Muscle layer of colon (tissue), 2 donors: ENCODE measurements around the gene NPHP3.
A peak's percentile ranks its signal among the peaks of the same experiment; 100 is the strongest.

Experiments
- H3K27ac ChIP-seq: one replicate; pipeline ENCODE4 v1.7.0; 2013; ENCODE audit warnings: low read depth, mild to moderate bottlenecking, low read length, moderate library complexity
- H3K27me3 ChIP-seq, 2 donors: one replicate each; pipeline ENCODE4 v1.7.0; 2013; ENCODE audit warnings: low read length in 2 of 2, mild to moderate bottlenecking in 2 of 2; ENCODE audit not compliant: insufficient read depth in 2 of 2, control insufficient read depth in 1 of 2
- H3K36me3 ChIP-seq: one replicate; pipeline ENCODE4 v1.7.0; 2013; ENCODE audit warnings: mild to moderate bottlenecking, low read length; ENCODE audit not compliant: insufficient read depth
- H3K4me1 ChIP-seq: one replicate; pipeline ENCODE4 v1.7.0; 2013; ENCODE audit warnings: mild to moderate bottlenecking, low read length; ENCODE audit not compliant: insufficient read depth
- H3K4me3 ChIP-seq, 2 donors: one replicate each; pipeline ENCODE4 v1.7.0; 2013; ENCODE audit warnings: low read length in 2 of 2, low read depth in 1 of 2, mild to moderate bottlenecking in 1 of 2, moderate library complexity in 1 of 2
- H3K9ac ChIP-seq: one replicate; pipeline ENCODE4 v1.7.0; 2013; ENCODE audit warnings: low read length
- H3K9me3 ChIP-seq: one replicate; pipeline ENCODE4 v1.7.0; 2013; ENCODE audit warnings: mild to moderate bottlenecking, low read length
- donor health status: abdominal sarcoma.
- donor health status: Adenocarcinoma of cecum.

Gene NPHP3

DNA sequence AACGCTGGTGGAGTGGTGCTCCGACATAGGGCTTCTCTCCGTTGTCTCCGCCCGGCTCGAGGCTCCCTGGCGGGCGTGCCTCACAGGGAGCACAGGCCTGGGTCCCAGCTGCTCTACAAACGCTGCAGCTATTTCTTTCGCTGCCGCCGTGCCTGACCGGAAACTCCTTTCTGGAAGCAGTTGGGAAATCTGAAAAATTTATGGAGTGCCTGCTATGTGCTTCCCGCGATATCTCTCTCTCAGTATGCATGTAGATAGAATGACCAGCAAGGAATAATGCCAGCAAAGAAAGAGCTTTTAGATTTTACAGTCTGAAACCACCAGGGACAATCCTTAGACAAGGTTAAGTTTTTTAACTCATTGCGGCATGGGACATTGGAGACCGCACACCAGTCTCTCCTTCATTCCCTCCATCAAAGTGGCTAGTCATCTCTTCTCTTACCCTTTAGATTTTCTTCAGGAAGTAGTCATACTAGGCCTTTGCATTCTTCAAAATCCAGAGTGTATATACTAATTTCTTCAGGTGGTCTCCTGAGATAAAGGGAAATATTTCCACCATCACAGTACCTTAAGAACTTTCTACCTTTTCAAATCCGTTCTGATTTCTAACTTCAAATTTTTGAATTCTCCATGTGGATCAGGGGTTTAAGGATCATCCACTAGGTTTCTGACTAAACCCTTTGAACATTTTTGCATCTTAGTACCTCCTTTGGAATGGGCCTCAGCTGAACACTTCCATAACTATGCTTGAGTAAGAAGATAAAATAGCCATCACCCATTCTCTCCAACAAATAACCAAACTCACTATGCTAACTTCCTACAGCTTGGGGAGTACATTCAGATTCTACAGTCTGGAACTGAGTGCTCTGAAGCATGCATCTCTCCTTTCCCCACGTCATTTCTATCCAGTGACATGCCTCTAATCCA lies 1.1 kb upstream of the NPHP3 start:
- Histone ChIP-seq H3K27ac (peak overlapping the region; percentile 71), H3K4me3 (peak overlapping the region; percentile 66 to 85), H3K9me3 (no peaks in the 10 kb centered on the region), H3K9ac (peak overlapping the region; percentile 3), H3K27me3 (no peaks in the 10 kb centered on the region), H3K36me3 (peaks cover 6% of the 10 kb centered on the region), H3K4me1 (peaks cover 22% of the 10 kb centered on the region)

DNA sequence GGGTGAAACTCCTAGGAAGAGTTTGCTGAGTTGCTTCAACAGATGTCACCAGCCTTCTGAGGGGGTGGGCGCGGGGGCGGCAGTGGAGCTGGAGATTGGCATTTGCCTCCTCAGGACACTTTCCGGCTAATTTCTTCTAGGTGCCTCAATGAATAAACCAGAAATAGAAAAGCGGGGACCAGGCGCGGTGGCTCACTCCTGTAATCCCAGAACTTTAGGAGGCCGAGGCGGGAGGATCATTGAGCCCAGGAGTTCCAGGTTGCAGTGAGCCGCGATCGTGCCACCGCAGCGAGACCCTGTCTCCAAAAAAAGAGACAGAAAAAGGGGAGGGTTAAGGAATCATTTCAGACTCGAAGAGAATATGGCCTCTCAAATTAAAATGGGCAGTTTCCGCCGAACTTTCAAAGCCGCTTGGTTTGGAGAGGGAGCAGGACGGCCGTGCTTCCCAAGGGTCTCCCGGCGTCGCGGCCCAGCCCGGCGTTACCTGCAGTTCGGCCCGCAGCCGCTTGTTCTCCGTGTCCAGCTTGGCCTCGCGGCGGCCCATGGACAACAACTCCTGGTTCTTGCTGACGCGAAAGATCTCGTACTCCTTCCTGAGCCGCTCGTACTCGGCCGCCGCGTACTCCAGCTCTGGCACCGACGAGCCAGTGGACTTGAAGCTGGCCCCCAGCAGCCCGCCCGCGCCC lies 587 bp downstream of the NPHP3 start:
- Histone ChIP-seq H3K36me3 (peaks cover 8% of the 10 kb centered on the region), H3K27me3 (no peaks in the 10 kb centered on the region), H3K9ac (peak overlapping the region; percentile 56), H3K4me3 (peak overlapping the region; percentile 77 to 78), H3K9me3 (no peaks in the 10 kb centered on the region), H3K27ac (peak overlapping the region; percentile 84), H3K4me1 (peaks cover 22% of the 10 kb centered on the region)

DNA sequence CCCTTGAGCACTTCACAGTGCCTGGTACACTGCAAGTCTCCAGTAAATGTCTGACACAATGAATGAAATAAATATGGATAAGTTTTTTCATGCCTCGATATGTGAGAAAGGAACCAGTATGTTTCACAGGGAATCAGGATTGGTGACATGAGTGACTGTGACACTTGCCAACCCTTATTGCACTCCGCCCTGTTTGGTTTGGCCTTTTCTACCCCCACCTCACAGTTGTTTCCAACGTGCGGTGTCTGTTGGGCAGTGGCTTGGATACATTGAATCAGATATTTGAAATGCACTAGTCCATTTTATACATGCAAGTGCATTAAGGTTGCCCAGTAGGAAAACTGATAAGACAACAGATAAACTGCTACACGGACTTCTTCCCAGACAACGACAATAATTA lies 2.0 kb downstream of the NPHP3 start:
- Histone ChIP-seq H3K9ac (no peak overlapping the region), H3K4me1 (peaks cover 22% of the 10 kb centered on the region), H3K27me3 (no peaks in the 10 kb centered on the region), H3K4me3 (peak overlapping the region in 1 of 2 donors; percentile 77), H3K36me3 (peaks cover 13% of the 10 kb centered on the region), H3K9me3 (no peaks in the 10 kb centered on the region), H3K27ac (no peak overlapping the region)

DNA sequence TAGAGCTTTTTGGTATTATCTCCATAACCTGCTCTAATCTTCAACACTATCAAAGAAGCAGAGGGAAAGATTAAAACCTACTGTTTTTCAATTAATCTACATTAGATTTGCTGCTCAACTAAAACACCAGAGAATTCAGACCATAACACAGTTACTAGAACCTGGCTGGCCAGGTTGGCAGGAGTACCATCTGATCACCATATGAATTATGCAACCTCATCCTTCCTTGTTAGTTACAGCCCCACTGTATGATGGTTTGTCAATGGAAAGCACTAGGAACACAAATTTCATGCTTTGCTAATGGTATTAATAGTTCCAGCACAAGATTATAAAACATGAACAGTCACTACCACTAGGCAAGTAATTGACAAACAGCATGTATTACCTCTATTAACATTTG lies 5.8 kb downstream of the NPHP3 start:
- no peak overlapping the region for H3K9ac ChIP-seq
- no peaks in the 10 kb centered on the region for H3K27me3 ChIP-seq
- H3K36me3 ChIP-seq: peaks cover 20% of the 10 kb centered on the region
- no peaks in the 10 kb centered on the region for H3K9me3 ChIP-seq
- H3K27ac ChIP-seq: no peak overlapping the region
- H3K4me3 ChIP-seq: no peak overlapping the region
- H3K4me1 ChIP-seq: peaks cover 15% of the 10 kb centered on the region

DNA sequence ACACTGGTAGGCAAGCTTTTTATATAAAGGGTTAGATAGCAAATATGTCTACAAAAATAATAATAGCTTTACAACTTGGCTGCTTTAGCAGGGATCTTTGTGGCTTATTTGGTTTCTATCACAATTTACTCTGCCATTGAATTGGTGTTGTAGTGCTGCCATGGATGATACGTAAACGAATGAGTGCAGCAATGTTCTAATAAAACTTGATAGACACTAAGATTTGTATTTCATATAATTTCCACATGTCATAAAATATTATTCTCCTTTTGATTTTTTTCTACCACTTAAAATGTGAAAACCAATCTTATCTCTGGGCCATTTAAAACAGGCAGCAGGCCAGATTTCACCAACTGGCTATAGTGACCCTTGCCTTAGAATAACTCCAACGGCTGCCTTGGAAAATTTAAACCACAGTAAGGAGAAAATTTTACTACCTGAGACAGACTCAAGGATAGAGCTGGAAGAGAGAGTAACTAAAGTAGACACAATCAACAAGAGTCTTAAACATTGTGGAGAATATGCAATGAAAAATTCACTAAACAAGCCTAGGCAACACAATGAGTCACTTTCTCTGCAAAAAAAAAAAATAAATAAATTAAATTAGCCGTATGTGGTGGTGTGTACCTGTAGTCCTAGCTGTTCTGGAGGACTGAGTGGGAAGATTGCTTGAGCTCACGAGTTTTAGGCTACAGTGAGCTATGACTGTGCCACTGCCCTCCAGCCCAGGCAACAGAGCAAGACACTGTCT lies 8.1 kb downstream of the NPHP3 start:
- Histone ChIP-seq H3K9ac (no peak overlapping the region), H3K27ac (no peak overlapping the region), H3K36me3 (peaks cover 33% of the 10 kb centered on the region), H3K27me3 (no peaks in the 10 kb centered on the region), H3K4me1 (no peaks in the 10 kb centered on the region), H3K9me3 (no peaks in the 10 kb centered on the region), H3K4me3 (no peak overlapping the region)

DNA sequence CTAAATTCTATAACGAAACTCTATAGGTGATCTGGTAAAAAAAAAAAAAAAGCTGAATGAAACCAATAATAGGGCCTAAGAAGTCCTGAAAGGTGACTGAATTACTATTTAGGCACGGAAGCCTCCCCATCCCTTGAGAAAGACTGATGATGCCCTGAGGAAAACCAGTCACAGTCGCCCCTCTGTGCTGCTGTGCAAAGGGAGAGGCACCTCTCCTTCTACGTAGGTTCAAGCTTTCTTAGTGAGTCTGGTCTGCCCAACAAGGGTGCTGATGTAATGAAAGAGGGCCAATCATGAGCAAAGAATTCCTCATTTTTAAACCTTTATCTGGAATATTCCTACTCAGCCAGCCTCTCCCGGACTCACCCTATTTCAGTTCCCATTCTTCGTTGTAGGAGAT lies 11.9 kb downstream of the NPHP3 start:
- Histone ChIP-seq H3K9ac (no peak overlapping the region), H3K27me3 (no peaks in the 10 kb centered on the region), H3K4me1 (no peaks in the 10 kb centered on the region), H3K27ac (no peak overlapping the region), H3K9me3 (no peaks in the 10 kb centered on the region), H3K4me3 (no peak overlapping the region), H3K36me3 (peaks cover 38% of the 10 kb centered on the region)

DNA sequence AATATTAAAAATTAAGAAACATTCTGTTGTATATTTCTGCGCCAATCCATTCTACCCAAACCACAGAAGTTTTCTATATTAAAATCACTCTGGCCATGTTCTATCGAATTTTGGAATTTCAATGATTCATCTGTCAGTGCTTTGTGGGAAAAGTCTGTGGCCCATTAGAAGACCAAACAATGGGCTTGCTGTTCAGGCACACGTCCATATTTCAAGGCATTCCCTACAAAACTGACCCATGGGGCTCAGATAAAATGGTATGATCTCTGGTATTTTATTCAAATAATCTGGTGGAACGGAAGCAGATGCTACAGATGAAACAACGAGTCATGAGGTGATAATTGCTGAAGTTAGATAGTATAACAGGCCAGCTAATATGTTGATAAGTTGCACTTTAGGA lies 12.4 kb downstream of the NPHP3 start:
- Histone ChIP-seq H3K4me3 (no peak overlapping the region), H3K36me3 (peaks cover 41% of the 10 kb centered on the region), H3K4me1 (no peaks in the 10 kb centered on the region), H3K9ac (no peak overlapping the region), H3K27ac (no peak overlapping the region), H3K27me3 (no peaks in the 10 kb centered on the region), H3K9me3 (no peaks in the 10 kb centered on the region)

DNA sequence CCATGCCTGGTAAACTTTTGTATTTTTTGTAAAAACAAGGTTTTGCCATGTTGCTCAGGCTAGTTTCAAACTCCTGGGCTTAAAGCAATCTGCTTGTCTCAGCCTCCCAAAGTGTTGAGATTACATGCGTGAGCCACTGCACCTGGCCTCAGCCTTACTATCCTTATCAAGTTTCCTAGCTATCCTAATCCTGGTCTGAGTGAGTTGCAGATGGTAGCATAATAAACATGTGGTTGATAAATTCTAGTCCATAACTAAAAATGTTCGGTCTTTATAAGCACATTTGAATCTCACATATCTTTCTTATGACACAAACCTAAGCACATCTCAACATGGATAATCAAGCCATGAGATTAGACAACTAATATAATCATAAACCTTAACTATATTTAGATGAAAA lies 18.5 kb downstream of the NPHP3 start:
- H3K36me3 ChIP-seq: peaks cover 64% of the 10 kb centered on the region

DNA sequence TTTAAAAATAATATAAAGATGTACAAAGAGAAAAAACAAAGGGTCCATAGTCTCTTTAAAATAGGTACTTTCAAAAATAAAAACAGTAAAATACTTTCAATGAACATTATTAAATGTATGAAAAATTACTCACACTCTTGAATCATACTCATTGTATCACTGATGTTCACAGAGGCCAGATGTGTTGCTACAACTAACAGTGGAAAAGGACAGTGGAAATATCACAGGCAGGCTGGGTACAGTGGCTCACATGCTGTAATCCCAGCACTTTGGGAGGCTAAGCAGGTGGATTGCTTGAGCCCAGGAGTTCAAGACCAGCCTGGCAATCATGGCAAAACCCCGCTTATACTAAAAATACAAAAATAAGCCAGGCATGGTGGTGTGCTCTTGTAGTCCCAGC lies 26.8 kb downstream of the NPHP3 start:
- Histone ChIP-seq H3K9ac (no peak overlapping the region), H3K9me3 (no peaks in the 10 kb centered on the region), H3K4me1 (no peaks in the 10 kb centered on the region), H3K27me3 (no peaks in the 10 kb centered on the region), H3K4me3 (no peak overlapping the region), H3K36me3 (peaks cover 47% of the 10 kb centered on the region), H3K27ac (no peak overlapping the region)

More for the DNA sequence above, 18.5 kb downstream of the NPHP3 start:
- no peaks in the 10 kb centered on the region for H3K4me1 ChIP-seq
- H3K27me3 ChIP-seq: no peaks in the 10 kb centered on the region
- no peaks in the 10 kb centered on the region for H3K9me3 ChIP-seq
- no peak overlapping the region for H3K9ac ChIP-seq
- H3K4me3 ChIP-seq: no peak overlapping the region
- no peak overlapping the region for H3K27ac ChIP-seq

DNA sequence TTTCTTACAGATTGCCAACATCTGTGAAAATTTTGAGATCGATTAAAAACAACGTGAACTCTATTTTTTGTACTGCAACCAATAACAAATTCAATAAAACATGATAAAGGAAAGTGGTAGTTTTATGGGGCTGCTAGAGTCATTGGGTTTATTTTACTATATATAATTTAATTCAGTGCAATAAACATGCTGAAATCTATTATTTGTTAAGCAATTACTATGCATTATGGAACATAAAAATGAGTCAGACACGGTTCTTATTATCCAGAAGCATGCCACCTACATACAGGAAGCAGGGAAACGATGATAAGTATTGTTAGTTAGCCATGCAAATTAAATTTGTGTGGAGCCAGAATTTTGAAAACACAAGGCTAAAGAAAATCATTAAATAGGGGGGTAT lies 27.2 kb downstream of the NPHP3 start:
- Histone ChIP-seq H3K9ac (no peak overlapping the region), H3K9me3 (no peaks in the 10 kb centered on the region), H3K4me1 (no peaks in the 10 kb centered on the region), H3K36me3 (peaks cover 47% of the 10 kb centered on the region), H3K4me3 (no peak overlapping the region), H3K27me3 (no peaks in the 10 kb centered on the region), H3K27ac (no peak overlapping the region)

DNA sequence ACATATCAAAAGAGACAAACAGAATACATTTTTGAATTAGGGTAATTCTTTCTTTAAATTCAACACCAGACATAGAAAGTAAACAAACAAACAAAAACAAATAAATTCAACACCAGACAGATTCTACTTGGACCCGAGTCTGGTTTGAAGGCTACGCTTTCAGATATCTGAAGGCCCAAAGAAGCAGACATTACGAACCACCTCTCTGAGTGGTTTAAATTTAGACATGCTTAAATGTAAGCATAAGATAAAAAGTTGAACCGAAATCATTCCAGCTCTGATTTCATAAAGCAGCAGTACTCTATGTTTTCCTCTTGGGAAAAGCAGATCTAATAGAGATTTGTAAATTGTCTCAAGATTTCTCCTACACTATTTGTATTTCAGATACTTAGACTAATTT lies 32.2 kb downstream of the NPHP3 start:
- Histone ChIP-seq H3K27ac (no peak overlapping the region), H3K9me3 (no peaks in the 10 kb centered on the region), H3K27me3 (no peaks in the 10 kb centered on the region), H3K9ac (no peak overlapping the region), H3K36me3 (peaks cover 69% of the 10 kb centered on the region), H3K4me3 (no peak overlapping the region), H3K4me1 (no peaks in the 10 kb centered on the region)
